ENCODE results near the gene RGL4.

Gene RGL4

DNA sequence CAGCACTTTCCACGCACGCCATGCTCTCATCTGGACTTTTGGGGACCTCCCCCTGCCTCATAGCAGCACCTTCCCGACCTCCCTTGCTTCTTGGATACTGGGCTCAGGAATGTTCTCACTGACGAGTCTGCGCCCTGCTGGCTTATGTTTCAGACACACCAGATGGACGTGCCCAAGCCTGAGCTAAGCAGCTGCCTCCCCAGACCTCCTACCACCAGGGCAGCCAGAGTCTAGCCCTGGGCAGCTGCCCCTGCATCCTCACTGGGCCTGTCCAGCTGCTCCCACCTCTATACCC is 13.2 kb upstream of the RGL4 start:
- no peak for DNase-seq (ENCODE audit: low read depth, low spot score)
- H3K27ac ChIP-seq: no peak overlapping the region

DNA sequence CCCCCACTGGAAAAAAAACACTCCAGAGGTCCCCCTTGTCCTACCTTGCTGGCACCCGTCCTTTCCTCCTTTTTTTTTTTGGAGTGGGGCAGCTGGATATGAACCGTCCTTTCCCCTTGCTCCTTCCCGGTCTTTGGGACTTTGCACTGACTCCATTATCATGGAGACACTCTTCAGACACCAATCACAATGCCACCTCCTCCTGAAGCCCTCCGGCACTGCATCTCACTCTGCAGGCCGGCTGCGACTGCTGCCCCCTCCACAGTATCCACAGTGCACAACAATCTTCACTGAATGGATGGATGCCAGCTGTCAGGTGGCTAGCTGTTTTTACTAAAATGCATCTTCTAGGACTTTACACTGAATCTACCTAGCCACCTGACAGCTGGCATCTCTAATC is 12.7 kb upstream of the RGL4 start:
- DNase-seq (ENCODE audit: low read depth, low spot score): no peak
- H3K27ac ChIP-seq: no peak overlapping the region

DNA sequence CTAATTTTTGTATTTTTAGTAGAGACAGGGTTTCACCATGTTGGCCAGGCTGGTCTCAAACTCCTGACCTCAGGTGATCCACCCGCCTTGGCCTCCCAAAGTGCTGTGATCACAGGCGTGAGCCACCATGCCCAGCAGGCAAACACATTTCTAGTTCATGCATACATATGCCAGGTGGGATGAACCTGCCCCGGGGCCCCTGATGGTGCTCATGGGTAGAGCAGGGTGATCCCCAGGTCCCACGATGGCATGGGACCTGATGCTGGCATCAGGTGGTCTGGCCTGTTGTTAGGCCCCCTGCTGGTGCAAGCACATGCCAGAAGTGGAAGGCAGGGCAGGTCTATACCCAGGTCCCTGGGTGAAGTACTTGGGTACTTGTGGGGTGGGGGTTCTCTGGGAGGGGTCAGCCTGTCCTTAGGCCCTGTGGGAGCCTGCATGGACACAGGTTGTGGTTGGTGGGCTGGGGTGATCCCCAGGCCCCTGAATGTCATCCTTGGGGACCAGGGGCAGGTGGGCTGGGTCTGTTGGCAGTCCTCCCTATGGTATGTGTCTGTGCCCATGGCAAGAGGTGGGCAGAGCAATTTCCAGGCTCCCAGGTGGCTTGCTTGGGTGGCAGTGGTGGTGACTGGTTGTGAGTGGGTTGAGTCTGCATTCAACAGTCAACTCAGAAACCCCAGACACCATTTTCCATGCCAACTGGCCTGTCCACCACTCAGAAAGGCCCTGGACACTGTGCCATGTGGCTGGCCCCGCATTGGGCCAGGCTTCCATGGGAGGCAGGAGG is 9.6 kb upstream of the RGL4 start:
- H3K27ac ChIP-seq: no peak overlapping the region
- DNase-seq (ENCODE audit: low read depth, low spot score): no peak

DNA sequence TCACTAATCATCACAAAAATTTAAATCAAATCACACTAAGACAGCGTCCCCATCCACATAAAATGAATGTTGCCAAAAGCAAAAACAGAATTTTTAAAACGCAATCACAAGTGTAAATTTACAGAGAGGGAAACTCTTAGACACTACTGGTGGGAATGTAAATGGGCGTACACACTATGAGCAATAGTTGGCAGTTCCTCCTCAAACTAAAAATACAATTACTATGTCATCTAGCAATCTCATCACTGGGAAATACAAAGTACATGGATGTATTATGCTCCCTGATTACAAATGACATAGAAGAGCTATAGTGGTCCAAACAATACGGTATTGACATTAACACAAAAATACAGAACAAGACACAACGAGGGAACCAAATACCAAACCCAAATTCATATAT is 8.7 kb upstream of the RGL4 start:
- DNase-seq (ENCODE audit: low read depth, low spot score): no peak
- H3K27ac ChIP-seq: no peak overlapping the region

DNA sequence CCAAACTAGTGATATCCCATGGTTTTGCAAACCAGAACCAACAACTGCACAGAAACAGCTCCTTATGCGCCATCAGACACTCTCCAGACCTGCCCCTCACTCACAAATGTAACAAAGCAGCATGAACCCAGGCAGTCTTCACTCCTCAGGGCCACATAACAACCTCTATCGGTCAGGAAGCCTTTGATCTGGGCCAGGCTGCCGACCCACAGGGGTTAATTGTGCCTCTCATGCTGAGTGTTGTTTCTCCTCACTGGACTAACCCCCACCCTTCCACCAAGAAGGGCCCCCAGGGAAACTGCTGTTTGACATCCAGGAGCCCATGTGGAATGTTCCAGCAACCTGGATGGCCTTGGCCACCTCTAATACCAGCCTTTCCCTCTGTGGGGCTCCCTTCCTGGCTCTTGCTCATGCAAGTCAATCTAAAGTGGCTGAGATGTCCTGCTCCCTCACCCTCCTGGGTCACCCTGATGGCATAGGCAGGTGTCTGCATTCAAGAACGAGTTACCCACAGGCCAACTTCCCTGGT is 7.9 kb upstream of the RGL4 start:
- no peak overlapping the region for H3K27ac ChIP-seq
- DNase-seq (ENCODE audit: low read depth, low spot score): no peak

DNA sequence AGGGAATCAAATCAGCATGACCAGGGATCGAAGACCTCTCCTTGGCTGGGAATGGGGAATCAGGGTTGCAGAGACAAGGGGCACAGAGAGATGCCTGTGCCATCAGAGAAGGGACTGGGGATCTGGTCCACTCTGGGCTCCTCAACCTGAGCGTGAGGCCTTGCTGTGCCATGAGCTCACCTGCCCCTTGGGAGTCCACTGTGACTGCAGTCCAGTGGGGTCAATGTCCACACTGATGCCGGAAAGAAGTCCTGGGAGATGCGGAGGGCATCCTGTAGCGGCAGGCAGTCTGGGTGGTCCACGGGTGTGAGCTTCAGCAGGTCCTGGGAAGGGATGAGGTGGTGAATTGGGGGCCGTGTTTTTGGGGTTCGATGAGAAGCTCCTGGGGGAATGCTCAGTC is 7.3 kb upstream of the RGL4 start:
- no peak overlapping the region for H3K27ac ChIP-seq
- DNase-seq (ENCODE audit: low read depth, low spot score): no peak

DNA sequence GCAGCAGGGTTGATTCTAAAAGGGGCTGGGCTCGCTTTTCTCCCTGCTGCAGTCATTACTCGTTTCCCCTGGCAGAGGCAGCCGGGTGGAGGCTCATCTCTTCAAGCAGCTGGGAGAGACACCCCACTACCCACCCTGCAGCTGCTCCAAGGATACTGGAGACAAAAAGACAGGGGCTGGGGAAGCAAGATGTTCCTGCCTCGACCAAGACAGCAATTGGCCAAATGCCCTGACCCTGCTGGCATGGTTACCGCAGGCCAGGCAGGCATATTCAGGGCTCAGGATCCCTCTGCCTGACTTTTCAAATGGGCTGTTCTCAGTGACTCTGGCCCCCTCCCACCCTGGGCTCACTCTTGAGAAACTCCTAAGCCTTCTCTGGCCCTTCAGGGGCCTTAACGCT is 6.8 kb upstream of the RGL4 start:
- DNase-seq (ENCODE audit: low read depth, low spot score): no peak
- no peak overlapping the region for H3K27ac ChIP-seq

DNA sequence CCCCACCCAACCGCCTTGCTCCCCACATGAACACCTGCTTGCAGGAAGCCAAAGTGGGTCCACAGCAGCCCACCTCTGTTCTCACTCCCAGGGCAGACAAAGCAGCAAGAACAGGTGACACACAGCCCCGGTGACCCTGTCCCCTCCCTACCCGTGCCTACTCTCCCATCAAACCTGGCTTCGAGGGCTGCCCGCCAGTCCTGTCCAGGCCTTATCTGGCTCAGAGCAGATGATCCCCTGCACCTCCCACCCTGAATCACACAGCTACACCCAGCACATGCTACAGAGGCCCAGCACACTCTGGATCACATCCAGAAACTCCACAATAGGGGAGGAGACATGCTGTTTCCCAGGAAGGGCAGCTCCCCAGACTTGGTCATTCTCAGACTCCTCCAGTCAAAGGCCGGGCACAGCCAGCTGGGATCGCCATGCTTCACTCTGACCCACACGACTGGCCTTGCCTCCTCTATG is 6.2 kb upstream of the RGL4 start:
- no peak for DNase-seq (ENCODE audit: low read depth, low spot score)
- no peak overlapping the region for H3K27ac ChIP-seq

DNA sequence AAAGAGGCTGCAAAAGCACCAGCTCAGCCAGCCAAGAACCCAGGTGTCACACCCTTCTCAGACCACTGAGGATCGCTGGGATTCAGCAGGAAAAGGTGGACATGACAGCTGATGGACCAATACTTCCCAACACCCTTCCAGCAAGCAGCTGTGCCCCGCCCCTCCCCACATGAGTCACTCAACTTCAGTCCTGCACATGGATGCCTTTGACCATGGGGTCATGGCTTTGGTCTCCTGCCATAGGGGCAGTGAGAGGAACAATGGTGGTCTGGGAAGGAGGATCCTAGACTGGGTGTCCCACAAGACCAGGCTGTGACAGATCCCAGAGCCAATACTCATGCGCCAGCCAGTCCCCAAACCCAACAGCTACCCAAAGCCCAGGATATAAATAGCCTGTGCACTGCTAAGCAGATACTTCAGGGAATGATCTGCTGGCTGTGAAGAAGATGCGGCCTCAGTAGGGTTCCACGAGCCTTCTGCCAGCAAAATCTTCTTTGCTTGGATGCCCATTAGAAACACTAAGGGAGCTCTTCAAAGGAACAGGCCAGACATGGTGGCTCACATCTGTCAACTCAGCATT is 5.5 kb upstream of the RGL4 start:
- H3K27ac ChIP-seq: no peak overlapping the region
- DNase-seq (ENCODE audit: low read depth, low spot score): no peak

DNA sequence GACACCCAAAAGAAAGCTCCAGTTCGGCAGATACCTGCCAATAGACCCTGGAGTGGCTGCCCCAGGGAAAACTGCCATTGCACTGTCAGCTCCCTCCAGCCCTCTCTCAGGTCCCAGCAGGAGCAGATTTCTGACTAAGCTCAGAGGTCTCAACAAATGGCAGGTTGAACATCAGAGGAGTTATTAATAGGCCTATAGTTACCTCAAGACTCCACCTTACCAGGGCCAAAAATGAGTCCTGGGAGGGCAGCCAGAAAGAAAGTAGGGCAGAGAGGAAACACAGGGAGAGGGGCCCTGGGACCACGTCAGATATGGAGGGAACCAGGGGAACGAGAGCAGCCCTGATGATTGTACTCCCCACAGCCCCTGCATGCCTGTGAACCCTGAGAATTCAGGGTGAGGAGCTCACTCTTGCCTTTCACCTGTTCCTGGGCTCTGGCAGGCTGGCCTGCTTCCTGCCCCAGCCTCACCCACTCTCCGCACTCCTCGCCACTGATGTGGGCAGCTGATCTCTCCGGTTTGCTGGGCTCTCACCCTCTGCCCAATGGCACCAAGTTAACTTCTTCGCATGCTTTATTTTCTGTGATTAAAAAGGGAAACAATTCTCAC is 4.3 kb upstream of the RGL4 start:
- H3K27ac ChIP-seq: no peak overlapping the region
- DNase-seq (ENCODE audit: low read depth, low spot score): no peak

DNA sequence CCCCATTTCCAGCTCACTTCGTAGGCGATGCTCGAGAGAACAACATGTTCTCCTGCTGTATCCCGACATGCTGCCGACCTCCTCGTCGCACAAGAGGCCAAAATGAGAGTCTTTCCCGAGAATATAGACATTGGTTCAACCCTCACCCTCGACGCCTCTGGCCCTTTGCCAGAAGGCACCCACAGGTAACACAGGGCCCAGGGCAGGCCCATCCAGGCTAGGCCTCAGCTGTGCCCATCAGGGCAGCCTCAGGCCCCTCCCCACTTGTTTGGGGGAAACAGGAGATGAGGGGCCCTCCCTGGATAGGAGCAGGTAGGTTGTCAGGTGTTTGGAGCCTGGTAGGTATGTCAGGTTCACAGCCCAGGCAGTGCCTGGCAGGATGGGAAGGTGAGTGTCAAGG is 2.7 kb upstream of the RGL4 start:
- no peak overlapping the region for H3K27ac ChIP-seq
- DNase-seq (ENCODE audit: low read depth, low spot score): no peak

DNA sequence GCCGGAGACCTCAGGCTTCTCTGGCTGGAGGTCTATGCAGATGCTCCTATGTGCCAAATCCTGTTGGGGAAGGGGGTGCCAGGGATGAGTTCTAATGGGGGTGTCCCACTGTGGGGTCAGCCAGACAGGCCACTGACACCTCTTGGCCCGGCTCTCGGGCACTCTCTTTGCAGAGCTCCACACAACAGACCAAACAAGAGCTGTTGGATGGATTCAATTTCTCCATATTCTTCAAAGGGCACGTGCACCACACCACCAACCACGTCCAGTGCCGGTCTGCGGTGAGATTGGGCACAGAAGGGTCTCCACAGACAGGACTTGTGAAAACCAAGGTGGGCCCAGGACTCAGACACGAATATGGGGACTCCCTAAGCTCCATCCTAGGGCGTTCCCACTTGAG is 2.2 kb upstream of the RGL4 start:
- H3K27ac ChIP-seq: no peak overlapping the region
- no peak for DNase-seq (ENCODE audit: low read depth, low spot score)

DNA sequence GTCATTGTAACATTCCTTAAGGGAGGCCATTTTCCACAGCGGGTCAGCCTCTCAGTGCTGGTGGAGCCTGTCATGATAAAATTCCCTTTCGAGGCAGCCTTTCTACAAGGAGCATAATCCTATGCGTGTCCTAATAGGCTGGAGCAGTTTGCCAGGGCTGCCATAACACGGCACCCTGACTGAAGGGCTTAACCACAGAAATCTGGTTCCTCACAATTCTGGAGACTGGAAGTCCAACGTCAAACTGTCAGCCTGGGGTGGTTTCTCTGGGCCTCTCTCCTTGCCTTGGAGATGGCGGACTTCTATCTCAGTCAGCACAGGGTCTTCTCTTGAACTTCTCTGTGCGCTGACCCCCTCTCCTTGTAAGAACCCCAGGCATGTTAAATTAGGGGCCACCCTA is 1.4 kb upstream of the RGL4 start:
- H3K27ac ChIP-seq: no peak overlapping the region
- no peak for DNase-seq (ENCODE audit: low read depth, low spot score)

DNA sequence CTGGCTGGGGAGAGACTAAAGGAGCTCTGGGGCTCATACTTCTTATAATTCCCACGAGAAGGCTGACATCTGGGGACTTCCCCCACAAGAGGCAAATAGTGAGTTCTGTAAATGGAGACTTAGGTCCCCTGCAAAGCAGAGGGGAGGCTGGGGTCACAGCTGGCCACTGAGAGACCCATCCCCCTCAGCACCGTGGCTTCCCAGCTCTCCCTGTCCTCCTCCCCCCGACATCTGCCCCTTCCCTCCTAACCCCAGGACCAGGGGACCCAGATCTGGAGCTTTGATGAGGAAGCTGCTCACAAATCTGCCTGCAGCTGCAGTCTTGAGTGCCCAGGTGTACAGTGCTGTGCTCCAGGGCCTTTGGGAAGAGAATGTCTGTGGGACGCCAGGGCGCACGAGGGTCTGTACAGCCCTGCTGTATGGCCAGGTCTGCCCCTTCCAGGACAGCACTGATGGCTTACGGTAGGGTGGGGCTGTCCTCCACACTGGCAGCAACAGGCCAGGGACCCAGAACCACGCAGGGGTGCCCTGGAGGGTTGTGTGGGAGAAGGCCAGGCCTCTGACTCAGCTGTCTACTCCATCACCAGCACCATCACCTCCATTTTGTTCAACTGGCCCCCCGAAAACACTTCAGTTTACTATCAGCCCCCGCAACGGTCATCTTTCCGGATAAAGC is 1.1 kb downstream of the RGL4 start:
- no peak overlapping the region for H3K27ac ChIP-seq
- no peak for DNase-seq (ENCODE audit: low read depth, low spot score)

DNA sequence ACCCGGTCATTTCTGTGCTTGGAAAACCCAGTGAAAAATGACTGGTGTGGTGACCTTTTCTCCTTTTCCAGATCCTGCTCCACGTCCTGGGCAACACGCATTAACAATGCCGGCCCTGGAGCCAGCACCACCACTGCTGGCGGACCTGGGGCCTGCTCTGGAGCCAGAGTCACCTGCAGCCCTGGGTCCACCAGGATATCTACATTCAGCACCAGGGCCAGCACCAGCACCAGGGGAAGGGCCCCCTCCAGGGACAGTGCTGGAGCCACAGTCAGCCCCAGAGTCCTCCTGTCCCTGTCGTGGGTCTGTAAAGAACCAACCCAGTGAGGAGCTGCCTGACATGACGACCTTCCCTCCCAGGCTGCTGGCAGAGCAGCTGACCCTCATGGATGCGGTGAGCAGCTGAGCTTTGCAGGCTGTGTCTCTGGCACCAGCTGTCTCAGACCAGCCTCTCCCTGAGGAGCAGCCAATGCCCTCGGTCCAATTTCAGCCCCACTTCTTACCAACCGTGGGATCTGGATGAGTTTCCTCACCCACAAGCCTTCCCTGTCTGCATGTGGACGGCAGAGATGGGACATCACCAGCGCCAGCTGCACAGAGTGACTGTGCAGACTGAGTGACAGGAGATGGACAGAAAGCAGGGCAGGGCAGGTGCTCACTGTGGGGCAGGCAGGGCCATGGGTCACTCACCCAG is 1.9 kb downstream of the RGL4 start:
- no peak overlapping the region for H3K27ac ChIP-seq
- DNase-seq (ENCODE audit: low read depth, low spot score): no peak

DNA sequence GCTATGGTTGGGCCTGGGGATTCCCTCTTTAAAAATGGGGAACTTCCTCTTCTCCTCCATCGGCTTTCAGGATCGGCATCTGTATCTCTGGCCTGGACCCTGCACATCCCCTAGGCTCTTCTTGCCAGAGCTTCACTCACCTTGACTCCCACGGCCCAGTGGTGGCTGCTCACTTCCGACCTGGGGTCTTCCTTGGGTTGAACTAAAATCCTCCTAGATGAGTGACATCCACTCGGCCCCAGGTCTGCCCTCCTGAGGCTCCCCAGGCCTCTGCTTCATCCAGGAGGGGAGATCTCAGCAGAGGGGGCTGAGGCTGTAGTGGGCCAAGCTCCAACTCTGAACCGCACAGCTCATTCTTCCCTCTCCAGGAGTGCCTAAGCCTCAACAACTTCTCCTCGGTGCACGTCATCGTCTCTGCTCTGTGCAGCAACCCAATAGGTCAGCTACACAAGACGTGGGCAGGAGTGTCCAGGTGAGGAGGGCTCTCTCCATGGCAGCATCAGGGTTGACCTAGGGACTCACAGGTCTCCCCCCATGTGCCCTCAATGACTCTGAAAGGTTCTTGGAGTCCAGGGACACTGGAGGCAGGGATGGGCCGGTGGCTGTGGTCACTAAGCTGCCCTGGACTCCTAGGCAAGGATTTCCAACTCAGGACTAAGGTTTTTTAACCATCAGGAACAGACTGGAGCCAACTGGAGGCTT is 3.3 kb downstream of the RGL4 start:
- H3K27ac ChIP-seq: no peak overlapping the region

DNA sequence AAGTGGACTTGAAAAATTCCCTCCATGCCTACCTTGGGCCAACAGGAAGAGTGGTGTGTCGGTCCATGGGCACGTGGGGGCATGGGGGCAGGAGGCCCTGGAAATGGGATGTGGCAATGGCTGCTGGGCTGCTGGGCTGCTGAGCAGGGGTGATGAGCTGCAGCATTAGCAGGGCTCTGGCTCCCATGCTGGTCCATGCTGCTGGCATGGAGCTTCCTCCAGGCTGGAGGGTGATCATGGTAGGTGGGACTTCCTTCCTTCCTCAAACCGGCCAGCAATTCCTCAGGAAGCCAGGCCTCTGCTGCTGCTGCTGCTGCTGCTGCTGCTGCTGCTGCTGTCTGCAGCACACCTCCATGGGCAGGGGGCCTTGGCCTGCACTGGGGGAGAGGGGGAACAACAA is 4.3 kb downstream of the RGL4 start:
- DNase-seq (ENCODE audit: low read depth, low spot score): no peak
- no peak overlapping the region for H3K27ac ChIP-seq

More for the DNA sequence above, 3.3 kb downstream of the RGL4 start:
- no peak for DNase-seq (ENCODE audit: low read depth, low spot score)

DNA sequence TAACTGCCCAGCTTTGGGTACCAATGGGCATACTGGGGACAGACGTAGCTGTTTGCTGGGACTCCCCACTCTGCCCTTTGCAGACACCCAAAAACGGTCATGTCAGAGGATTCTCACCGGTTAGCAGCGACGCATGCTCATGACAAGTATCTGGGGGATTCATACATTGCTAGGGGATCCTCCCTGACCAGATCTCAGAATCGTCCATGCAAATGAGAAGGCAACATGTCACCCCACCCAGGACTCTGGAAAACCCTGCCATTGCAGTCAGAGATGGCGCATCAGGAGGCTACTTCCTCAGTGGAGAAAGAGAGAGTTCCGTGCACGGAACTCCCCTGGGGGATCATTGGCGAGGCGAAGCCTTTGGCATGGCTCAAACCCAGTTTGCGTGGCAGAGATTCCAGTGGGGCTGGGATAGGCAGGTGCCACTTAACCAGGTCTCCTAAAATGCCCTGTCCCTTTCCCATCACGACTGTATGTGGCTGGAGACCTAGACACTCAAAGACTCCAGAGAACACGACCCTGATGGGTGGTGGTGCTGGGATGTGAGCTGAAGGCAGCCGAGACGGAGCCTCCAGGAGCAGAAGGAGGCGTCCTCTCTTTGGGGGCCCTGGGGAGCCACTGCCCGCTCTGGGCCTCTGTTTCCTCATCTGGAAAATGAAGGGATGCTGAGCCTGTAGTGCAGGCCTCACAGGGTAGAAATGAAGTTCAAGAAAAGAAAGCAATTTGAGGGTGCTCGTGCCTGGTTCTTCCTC is 4.9 kb downstream of the RGL4 start:
- DNase-seq (ENCODE audit: low read depth, low spot score): no peak
- H3K27ac ChIP-seq: no peak overlapping the region

DNA sequence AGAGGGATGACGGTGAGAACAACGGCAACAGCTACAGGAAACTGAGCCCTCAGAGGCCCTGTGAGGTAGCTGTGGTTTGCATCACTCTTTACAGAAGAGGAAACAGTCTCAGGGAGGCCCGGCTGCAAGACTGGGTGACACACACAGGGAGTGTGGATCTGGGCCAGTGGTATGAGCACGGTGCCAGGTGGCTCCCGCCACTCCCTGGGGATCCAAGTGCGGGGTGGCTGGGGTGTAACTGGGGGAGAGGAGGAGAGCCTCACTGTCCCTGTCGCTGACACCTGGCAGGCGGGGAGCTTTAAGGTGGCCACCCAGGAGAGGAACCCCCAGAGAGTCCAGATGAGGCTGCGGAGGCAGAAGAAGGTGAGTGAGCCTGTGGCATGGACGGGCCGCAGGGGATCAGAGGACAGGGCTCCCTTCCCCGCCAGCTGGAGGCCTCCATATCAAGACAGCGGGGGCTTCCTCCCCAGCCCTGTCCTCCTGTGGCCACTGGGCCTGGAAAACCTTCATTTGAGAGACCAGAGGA is 5.6 kb downstream of the RGL4 start:
- H3K27ac ChIP-seq: no peak overlapping the region
- no peak for DNase-seq (ENCODE audit: low read depth, low spot score)
